Measurements from ENCODE around the gene ZNF846.
"Not testable (repeated sequence)": the region's sequence is repeated elsewhere in the genome, so short reads cannot be mapped to it uniquely, and the experiment has no call there.

DNA sequence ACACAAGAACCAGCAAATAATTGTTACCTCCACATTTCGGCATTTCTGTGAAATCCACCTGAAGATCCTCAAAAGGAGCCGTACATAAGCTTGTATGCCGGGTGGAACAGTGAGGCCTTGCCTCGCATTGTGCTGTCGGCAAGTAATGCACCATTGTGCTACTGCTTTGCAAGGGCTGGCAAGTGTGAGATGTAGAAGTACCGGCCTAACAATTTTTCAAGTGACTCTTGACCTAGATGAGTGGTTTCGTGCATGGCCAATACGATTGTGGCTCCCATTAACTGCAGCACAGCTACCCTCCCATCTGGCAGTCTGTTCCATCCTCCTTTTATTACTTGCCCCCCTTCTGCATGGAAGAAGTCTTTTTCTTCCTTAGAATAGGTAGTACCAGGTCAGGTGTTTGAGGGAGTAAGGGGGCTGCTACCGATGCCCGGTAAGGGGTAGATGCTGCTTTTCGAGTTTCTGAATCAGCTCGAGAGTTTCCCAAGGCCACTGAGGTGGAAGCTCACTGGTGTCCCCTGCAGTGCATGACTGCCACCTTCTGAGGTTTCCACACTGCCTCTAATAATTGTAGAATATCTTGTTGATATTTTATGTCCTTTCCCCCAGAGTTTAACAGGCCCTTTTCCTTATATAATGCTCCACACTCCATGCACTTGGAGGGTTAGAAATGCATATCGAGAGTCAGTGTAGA lies 42.9 kb downstream of the ZNF846 start:
- not testable (repeated sequence) for TF ChIP-seq POLR2AphosphoS5, CTCF, POLR2A (IDR thresholded peaks at IDR 0.05)

All from sigmoid colon (tissue), 4 donors.